H7 (cell line): ENCODE results near the gene NEK3. TPM values are rescaled to one million over a fixed set of nuclear protein-coding genes. Genes with fewer than 3 reads are reported as not detected.
"Not testable (repeated sequence)": the region's sequence is repeated elsewhere in the genome, so short reads cannot be mapped to it uniquely, and the experiment has no call there.

Experiments
- DNase-seq: peaks from one replicate; pipeline ENCODE4 v3.0.0; 2012
- H3K27me3 ChIP-seq: 2 replicates; pipeline ENCODE4 v1.6.0; 2011; ENCODE audit warnings: mild to moderate bottlenecking, low read length; ENCODE audit not compliant: control insufficient read depth, insufficient read depth
- H3K36me3 ChIP-seq: replicated peaks from 2 replicates; pipeline ENCODE4 v1.5.1; 2011; ENCODE audit warnings: low read length; ENCODE audit not compliant: control insufficient read depth, insufficient read depth
- H3K4me3 ChIP-seq: 2 replicates; pipeline ENCODE4 v1.5.1; 2011; ENCODE audit warnings: low read depth, mild to moderate bottlenecking, control low read depth, low read length, moderate library complexity; ENCODE audit not compliant: insufficient read depth
- total RNA-seq: library from RNA; depleted of rRNA; stranded (reverse); fragments of >200 nt; shearing (Covaris generic); gene quantifications from 2 replicates; pipeline ENCODE4 v1.2.3, GENCODE V29; 2014; rRNA removed

NEK3 gene
- total RNA-seq, result 27.0 and 39.2 TPM in 2 replicates

DNA sequence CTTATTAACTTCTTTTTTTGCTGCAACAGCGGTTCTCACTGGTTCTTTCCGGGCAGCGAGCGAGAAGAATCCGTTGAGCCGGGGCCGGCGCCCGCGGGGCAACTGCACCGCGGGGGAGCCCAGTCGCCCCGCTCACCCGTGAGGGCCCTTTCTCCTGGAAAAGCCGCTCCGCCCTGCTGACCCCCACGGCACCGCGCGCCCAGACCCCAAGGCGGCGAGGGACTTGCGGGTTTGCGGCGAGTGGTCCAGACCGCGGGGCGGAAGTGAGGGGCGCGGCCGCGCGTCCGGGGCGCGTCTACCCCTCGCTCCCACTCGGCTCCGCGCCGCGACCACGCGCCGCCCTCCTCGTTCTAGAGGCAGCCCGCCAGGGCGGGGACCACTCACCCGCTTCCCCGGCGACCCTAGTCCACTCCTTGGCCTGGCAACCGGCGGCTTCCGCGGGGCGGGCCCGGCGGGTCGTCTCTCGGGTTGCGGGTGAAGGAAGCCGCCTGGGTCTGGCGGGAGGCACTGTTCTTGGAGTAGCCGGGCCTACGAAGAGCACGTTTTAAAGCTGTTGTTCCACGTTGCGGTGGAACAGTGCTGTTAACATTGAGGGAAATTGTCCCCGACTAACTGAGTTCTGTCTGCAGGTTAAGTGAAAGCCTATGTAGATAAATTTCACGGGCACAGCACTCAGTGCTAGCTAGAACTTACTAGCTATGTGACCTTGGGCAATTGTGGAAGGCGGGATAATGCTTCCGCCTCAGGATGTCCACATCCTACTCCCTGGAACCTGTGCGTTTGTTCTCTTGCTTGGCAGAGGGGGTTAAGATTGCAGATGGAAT, at the start of gene NEK3:
NEK3 (minus strand) TSS at position 439 of the 824 bp plus-strand sequence. CDS start 3,406 bp downstream, outside the sequence.
- Histone ChIP-seq H3K27me3 (peaks cover 7% of the 10 kb centered on the region), H3K36me3 (no peaks in the 10 kb centered on the region), H3K4me3 (peak within 1 kb of the TSS; percentile 94)
- peak; percentile 88 for DNase-seq

GRCh38 chr13:52208384-52208783, 49.0 kb upstream of the NEK3 start:
- not testable (repeated sequence) for H3K4me3 ChIP-seq, H3K36me3 ChIP-seq, DNase-seq, H3K27me3 ChIP-seq

- not testable (repeated sequence) for H3K4me3 ChIP-seq, H3K36me3 ChIP-seq, H3K27me3 ChIP-seq, DNase-seq
Measured at GRCh38 chr13:52207896-52208295, 48.5 kb upstream of the NEK3 start.

GRCh38 chr13:52207337-52207736, 47.9 kb upstream of the NEK3 start:
- H3K27me3 ChIP-seq, H3K4me3 ChIP-seq, H3K36me3 ChIP-seq, DNase-seq: not testable (repeated sequence)

DNA sequence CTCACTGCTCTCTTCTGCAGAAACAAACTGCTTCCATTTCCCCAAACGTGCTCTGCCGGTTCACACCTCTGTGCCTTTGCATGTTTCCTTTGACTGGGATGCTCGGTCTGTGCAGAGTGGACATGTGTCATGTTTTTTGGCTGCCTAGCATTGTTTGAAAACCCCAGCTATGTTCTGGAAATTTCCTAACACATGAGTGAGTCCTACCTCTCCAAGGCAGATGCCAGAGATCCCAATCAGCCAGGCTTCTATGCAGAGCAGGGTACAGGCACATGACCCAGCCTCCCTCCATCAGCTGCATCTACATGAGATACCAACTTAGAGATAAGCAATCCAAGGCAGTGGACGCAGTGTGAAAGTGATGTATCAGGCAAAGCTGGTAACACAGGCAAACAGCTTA, 45.1 kb upstream of the NEK3 start:
- not testable (repeated sequence) for H3K36me3 ChIP-seq, DNase-seq, H3K4me3 ChIP-seq, H3K27me3 ChIP-seq

DNA sequence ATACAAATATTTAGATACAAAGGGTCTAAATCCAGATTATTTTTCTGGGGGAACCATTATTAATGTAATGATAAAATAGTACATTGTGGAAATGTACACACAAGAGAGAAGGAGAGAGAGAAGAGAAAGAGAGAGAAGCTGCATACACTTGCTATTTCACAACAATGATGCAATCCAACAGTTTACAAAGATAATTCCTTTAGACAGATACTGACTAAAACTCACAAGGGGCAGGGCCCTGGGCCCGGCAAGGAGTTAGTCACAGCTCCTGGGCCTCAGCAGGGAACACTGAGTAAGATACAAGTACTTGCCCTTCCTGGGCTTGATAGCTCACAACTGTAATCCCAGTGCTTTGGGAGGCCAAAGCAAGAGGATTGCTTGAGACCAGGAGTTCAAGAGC, 44.5 kb upstream of the NEK3 start:
- not testable (repeated sequence) for H3K4me3 ChIP-seq, H3K27me3 ChIP-seq, DNase-seq, H3K36me3 ChIP-seq

DNA sequence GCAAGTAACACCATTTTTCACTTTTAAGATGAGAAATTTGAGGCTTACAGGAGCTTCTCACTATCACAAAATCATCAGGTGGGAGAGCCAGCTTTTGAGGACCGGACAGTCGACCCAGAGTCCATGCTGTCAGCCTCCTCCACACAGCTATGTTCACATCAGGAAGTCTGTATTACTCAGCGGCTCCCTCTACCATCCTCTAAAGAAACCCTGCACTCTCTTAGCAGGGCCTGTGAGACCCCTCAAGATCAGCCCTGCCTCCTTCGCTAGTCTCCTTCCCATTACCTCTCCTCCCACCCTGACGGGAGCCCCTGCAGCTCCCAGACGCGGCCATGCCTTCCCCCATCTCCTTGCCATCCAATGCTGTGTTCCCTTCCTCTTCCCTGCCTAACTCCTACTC, 43.1 kb upstream of the NEK3 start:
- H3K4me3 ChIP-seq, DNase-seq, H3K27me3 ChIP-seq, H3K36me3 ChIP-seq: not testable (repeated sequence)

- H3K27me3 ChIP-seq, H3K4me3 ChIP-seq, H3K36me3 ChIP-seq: not testable (repeated sequence)
- DNase-seq, result peak; percentile 41
Measured at GRCh38 chr13:52201439-52202193, 42.2 kb upstream of the NEK3 start.

- no peaks in the 10 kb centered on the region for H3K36me3 ChIP-seq
- DNase-seq, result peak; percentile 79
- peak overlapping the region; percentile 90 for H3K4me3 ChIP-seq
- no peaks in the 10 kb centered on the region for H3K27me3 ChIP-seq
Measured at GRCh38 chr13:52195401-52195837, 36.0 kb upstream of the NEK3 start.

- Histone ChIP-seq H3K36me3 (no peaks in the 10 kb centered on the region), H3K4me3 (peak overlapping the region; percentile 90), H3K27me3 (no peaks in the 10 kb centered on the region)
- peak; percentile 90 for DNase-seq
Measured at GRCh38 chr13:52194184-52194868, 34.9 kb upstream of the NEK3 start.

DNA sequence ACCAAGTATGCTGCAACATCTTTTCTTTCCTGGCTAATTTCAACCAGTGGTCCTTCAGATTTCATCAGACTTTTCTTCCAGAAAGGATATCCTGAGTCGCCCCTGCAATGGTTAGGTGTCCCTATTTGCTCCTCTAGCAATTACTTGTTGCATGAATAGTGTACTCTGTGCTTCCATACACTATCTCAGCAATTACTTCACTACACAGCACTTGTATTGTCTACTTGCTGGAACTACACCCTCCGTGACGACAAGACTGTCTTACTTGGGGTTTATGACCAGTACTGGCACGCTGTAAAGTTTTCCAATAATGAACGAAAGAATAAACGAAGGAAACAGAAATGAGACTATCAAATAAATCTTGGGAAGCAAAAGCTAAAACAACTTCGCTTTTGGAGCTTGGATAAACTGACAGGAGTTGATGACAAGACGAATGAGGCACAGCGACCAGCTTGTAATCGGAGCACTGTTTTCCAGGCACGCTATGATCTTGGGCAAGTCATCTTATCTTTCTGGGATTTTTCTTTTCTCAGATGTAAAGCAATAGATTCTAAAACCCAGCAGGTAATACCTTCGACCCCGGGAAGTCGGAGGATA, 34.3 kb upstream of the NEK3 start:
- not testable (repeated sequence) for H3K27me3 ChIP-seq, H3K36me3 ChIP-seq, DNase-seq
- peak overlapping the region; percentile 90 for H3K4me3 ChIP-seq

GRCh38 chr13:52187424-52188187, 28.2 kb upstream of the NEK3 start:
- not testable (repeated sequence) for H3K4me3 ChIP-seq, H3K36me3 ChIP-seq, DNase-seq, H3K27me3 ChIP-seq

DNA sequence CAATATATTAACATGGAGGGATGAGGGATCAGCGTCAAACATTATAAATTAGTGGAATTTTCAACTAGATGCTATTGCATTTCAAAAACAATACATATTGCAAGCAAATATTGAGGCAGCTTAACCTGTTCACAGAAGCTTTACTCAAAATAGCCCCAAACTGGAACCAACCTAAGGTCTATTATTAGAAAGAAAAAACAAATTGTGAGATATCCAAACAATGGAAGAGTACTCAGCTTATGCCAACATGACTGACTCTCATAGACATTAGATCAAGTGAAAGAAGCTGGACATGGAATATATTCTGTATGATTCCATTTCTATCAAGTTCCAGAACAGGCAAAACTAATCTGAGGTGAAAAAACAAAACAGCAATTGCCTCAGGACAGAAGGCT, 27.6 kb upstream of the NEK3 start:
- peaks cover 4% of the 10 kb centered on the region for H3K36me3 ChIP-seq

More for the DNA sequence above, 27.6 kb upstream of the NEK3 start:
- H3K27me3 ChIP-seq, result no peaks in the 10 kb centered on the region
- no peak for DNase-seq
- no peak overlapping the region for H3K4me3 ChIP-seq
